Renal pelvis (tissue), 12 donors: ENCODE data around the gene CIART. TPM values are rescaled to one million over a fixed set of nuclear protein-coding genes. Genes with fewer than 3 reads are reported as not detected.
"Not testable (repeated sequence)": the region's sequence is repeated elsewhere in the genome, so short reads cannot be mapped to it uniquely, and the experiment has no call there.

Experiments used
- DNase-seq: peaks from one replicate; pipeline ENCODE4 v3.0.0-alpha.2; 2013
- long read RNA-seq, 16 experiments: transcript quantifications; one replicate each; lab custom pipeline, GENCODE V29; 2026
- polyA plus RNA-seq, 3 donors: library from polyadenylated mRNA; unstranded; fragments of 120-200 nt; gene quantifications; one replicate each; pipeline ENCODE4 v1.2.1, GENCODE V29; 2013; ENCODE audit not compliant: insufficient read length in 3 of 3

Gene CIART, protein sequence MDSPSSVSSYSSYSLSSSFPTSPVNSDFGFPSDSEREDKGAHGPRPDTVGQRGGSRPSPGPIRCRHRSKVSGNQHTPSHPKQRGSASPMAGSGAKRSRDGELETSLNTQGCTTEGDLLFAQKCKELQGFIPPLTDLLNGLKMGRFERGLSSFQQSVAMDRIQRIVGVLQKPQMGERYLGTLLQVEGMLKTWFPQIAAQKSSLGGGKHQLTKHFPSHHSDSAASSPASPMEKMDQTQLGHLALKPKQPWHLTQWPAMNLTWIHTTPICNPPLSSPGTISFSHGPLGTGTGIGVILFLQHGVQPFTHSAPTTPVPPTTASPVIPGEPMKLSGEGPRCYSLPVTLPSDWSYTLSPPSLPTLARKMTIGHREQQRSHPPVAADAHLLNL
- polyA plus RNA-seq = 1 to 10 TPM; 7.6 to 9.0 (median 8.5) TPM
- long read RNA-seq, donor 1, partial matches to known transcripts = 0 of 4 reads
- long read RNA-seq, donor 1, other reads (novel, unspliced or antisense) = 0 of 4 reads
- long read RNA-seq, donor 2, partial matches to known transcripts = 0 of 7 reads
- long read RNA-seq, donor 2, other reads (novel, unspliced or antisense) = 0 of 7 reads
- long read RNA-seq, donor 3, partial matches to known transcripts = 0 of 4 reads
- long read RNA-seq, donor 3, other reads (novel, unspliced or antisense) = 0 of 4 reads
- long read RNA-seq, donor 4, partial matches to known transcripts = 0 of 2 reads
- long read RNA-seq, donor 4, other reads (novel, unspliced or antisense) = 0 of 2 reads
- long read RNA-seq, donor 5, partial matches to known transcripts = 0 of 1 reads
- long read RNA-seq, donor 5, other reads (novel, unspliced or antisense) = 0 of 1 reads
- long read RNA-seq, donor 6, partial matches to known transcripts = 0 of 5 reads
- long read RNA-seq, donor 6, other reads (novel, unspliced or antisense) = 0 of 5 reads
- long read RNA-seq, donor 7, partial matches to known transcripts = 0 of 6 reads
- long read RNA-seq, donor 7, other reads (novel, unspliced or antisense) = 0 of 6 reads
- long read RNA-seq, donor 8 = 0 reads
- long read RNA-seq, donor 9, partial matches to known transcripts = 0 of 3 reads
- long read RNA-seq, donor 9, other reads (novel, unspliced or antisense) = 0 of 3 reads
- long read RNA-seq, donor 10, transcript CIART-202 (6 exons, 1,179 nt) = major isoform, 5 of 7 reads
- long read RNA-seq, donor 10, partial matches to known transcripts = 0 of 7 reads
- long read RNA-seq, donor 10, other reads (novel, unspliced or antisense) = 0 of 7 reads
- long read RNA-seq, donor 11, partial matches to known transcripts = 0 of 3 reads
- long read RNA-seq, donor 11, other reads (novel, unspliced or antisense) = 0 of 3 reads
- long read RNA-seq, donor 12, transcript CIART-202 (6 exons, 1,179 nt) = major isoform, 5 of 9 reads
- long read RNA-seq, donor 12, partial matches to known transcripts = 0 of 9 reads
- long read RNA-seq, donor 12, other reads (novel, unspliced or antisense) = 0 of 9 reads
- long read RNA-seq, donor 13 = 0 reads
- long read RNA-seq, donor 14 = 0 reads
- long read RNA-seq, donor 15, partial matches to known transcripts = 0 of 6 reads
- long read RNA-seq, donor 15, other reads (novel, unspliced or antisense) = 0 of 6 reads
- long read RNA-seq, donor 16, transcript CIART-202 (6 exons, 1,179 nt) = major isoform, 6 of 11 reads
- long read RNA-seq, donor 16, partial matches to known transcripts = 0 of 11 reads
- long read RNA-seq, donor 16, other reads (novel, unspliced or antisense) = 0 of 11 reads

DNA sequence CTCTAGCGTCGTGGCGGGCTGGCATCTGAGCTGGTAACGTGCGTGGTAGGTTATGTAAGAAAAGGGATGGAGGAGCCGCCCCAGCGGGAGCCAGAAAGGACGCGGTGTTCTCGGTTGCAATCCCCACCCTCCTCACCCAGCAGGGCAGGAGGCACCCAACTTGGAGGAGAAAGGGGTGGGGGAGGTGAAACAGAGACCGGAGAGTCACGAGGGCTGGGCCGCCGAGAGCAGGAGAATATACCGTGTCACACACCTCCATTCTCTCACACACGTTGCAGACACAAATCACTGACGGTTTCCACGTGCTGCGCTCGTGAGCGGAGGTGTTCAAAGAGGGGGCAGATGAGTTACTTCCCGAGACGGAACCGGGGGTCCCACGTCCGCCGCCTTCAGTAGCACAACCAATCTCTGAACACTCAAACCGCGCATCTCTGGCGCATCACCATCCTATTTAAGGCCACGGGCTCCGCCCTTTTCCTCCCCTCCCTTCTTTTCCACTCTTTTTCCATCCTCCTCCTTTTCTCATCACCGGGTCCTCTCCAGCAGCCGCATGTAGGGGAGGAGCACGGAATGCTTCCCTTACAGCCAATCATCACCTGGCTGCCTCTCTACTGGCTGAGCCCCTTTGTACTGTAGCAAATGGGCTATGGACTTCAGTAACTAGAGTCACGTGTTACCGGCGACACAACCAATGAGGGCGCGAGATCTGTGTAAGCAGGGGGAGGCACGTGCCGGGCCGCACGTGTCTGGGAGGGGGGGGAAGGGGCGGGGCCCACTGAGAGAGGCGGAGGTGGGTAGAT, at the start of gene CIART:
TSS of gene CIART (plus strand) at position 797 of the 800 bp plus-strand sequence. CDS start 714 bp downstream, outside the sequence.
- DNase-seq = peak; percentile 97

DNA sequence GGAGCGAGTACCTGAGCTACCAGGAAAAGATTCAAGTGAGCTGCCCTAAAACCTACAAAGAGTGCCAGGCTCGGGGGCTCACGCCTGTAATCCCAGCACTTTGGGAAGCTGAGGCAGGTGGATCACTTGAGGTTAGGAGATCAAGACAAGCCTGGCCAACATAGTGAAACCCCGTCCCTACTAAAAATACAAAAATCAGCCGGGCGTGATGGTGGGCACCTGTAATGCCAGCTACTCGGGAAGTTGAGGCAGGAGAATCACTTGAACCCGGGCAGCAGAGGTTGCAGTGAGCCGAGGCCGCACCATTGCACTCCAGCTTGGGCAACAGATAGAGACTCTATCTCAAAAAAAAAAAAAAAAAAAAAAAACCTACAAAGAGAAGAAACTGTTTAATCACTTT, 49.4 kb upstream of the CIART start:
- DNase-seq = not testable (repeated sequence)

DNA sequence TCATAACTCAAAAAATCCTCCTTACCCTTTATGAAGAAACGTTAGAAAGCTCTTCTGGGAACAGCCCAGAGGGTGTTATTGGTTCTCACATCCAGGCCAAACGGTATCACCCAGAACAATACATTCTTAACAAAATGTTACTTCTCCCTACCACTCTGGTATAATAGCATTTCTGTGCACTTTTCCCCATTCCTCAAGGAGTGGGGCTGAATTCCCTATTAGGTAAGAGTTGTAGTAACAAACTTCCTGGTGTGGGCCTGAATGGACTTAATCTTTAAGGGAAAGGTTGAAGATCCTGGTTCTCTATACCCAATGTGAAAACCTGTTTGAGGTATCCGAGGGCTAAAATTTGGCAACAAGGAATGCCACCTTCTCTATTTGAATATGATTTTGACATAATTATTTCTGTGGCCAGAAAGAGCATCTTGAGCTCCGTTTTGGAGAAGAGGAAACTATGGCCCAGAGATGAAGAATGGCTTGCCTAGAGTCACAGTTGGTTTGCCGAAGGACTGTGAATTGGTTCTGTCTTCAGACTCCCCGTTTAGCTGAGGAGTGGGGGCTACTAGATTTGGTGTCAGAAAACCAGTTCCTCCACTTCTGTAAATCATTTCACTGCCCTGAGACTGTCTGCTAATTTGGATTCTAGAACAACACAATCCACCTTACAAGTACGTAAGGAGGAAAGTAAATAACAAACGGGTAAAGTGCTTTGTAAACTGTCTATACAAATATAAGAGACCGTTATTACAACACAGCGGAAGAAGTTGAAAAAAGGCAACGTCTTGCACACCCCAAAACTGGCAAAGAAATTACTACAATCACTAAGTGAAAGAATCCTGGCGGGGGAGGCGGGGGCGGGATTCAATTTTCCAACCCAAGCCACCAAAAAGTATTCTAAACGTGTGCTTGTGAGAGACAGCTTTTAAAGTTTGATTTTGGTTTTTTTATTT, 48.7 kb upstream of the CIART start:
- peak; percentile 52 for DNase-seq

DNA sequence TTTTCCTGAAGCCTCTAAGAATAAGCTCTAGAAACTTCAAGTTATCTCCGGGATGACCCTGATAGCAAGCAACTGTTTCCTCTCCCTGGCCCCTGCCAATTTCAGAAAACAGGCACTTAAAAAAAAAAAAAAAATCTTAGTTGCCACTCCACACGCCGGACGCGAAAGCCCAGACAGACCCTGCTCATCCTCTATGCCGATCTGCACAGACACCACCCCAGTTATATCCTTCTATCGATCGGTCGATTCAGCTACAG, 48.1 kb upstream of the CIART start:
- DNase-seq = no peak

DNA sequence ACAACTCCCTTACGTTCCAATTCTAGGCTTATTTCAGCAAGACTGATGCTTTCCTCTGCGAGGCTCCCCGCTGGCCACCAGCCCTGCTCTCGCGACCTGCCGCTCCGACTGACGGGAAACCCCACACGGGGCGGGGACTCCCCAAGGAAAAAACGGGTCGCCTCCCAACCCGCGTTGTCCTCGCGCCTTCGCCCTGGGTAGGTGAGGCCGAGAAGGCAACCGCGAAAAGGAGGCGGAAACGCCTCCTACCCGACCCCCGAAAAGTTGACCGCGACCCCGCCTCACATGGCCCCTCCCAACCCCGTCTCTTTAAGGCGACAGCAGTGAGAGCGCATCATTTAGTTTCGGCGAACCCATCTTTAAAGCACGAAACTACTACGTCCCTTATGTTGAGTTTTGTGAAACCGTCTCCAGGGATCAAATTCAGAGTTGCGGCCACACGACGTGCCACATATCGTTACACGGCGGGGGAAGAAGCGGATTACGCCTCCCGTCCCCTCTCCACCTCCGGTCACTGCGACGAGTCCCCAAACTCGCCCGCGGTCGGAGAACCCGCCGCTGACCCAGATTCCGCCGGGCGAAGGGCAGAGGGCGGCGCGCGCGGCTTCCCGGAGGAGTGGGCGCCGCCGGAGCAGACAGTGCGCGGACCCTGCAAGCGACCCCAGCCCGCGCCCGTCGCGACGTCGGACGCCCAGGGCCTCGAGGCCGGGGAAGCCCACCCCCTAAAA, 47.6 kb upstream of the CIART start:
- peak; percentile 68 for DNase-seq

DNA sequence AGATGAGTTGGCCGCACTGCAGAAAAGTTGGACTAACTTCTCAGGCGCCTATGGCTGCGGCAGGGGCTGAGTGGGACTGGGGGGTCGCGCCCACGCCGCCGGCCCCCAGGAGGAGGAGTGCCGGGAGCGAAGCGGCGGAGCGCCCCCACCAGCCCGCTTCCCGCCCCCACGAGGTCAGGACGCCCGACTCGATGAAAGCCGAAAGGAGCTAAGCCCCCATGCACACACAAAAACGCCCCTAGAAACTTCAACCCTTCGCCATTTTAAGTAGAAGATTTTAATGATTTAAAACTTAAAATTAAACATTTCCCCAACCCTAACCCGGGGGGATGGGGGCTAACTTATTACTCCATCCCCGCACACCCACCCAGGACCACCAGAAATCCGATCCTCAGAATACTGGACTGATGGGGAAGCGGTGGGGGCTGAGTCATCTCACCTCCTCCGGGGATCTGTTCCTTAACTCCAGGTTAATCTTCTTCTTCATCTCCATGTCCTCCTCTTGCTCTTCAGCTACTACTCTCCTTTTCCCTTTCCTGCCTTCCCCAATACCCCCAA, 47.0 kb upstream of the CIART start:
- no peak for DNase-seq

DNA sequence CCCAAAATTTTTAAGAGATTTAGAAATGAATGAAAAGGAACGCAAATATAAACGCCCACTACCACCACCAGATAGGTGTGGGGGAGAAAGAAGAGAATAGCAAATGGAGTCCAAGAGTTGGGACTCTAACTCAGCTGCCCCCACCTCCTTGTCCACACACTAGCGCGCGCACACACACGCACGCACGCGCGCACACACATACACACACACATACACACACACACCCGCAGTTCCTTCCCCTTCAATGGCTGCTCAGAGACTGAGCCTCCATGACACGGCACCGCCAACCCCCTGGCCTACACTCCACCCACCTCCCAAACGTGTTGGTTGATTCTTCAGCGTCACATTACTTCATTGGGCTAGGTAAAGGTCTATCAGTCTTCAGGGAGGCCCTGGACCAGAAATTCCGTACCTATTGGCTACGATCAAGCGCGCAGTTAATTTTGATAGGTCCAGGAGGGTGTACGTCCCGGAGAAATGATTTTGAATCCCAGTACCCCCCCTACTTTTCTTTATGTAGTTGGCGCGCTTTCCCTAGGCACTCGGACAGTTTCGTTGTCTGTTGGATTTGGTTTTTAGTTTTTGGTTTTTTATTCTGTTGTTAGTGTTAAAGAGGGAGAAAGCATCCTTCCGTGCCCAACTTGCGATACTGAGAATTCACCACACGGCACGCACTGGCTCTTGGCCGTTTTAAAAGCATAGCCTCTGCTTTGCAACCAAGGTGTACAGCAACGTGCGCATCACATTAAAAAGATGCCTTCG, 46.3 kb upstream of the CIART start, which contains the start of gene ANP32E:
TSS of gene ANP32E (minus strand) at position 261 of the 762 bp plus-strand sequence. CDS start 326 bp downstream, outside the sequence.
- DNase-seq = peak; percentile 99

DNA sequence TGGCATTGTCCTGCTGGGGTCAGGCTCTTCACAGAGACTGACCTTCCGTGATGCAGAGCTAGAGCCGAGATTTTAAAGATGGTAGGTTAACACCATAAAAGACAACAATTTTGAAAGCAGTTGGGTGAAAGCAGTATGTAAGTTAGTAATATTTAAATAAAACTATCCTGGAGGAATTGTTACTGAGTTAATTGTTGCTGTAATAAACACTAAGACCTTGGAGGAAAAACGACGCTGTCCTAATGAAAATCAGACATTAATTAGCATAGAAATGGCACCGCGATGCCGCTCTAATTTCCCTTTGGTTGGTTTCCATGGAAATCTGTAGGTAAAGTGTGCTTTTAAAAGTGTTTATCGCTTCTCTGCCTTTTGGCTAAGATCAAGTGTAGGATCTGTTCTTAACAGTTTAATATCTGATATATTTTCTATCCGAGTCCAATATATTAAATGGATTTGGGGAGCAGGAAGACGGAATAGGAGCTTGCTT, 45.7 kb upstream of the CIART start:
- no peak for DNase-seq

DNA sequence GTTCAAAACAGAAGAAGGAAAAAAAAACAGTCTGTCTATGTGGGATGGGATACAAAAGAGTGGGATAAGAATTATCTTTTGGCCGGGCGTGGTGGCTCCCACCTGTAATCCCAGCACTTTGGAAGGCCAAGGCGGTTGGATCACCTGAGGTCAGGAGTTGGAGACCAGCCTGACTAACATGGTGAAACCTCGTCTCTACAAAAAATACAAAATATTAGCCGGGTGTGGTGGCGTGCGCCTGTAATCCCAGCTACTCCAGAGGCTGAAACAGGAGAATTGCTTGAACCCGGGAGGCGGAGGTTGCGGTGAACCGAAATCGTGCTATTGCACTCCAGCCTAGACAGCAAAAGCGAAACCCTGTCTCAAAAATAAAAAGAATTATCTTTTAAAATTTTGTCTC, 45.2 kb upstream of the CIART start:
- DNase-seq = not testable (repeated sequence)

DNA sequence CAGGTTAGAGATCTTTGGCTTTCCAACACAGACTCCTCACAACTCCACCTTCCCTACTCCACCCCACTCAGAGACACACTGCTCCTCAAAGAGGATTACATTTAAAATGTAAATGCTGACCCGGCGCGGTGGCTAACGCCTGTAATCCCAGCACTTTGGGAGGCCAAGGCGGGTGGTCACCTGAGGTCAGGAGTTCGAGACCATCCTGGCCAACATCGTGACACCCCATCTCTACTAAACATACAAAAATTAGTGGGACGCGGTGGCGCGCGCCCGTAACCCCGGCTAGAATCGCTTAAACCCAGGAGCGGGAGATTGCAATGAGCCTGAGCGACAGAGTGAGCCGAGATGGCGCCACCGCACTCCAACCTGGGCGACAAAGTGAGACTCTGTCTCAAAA, 44.6 kb upstream of the CIART start:
- DNase-seq = no peak

DNA sequence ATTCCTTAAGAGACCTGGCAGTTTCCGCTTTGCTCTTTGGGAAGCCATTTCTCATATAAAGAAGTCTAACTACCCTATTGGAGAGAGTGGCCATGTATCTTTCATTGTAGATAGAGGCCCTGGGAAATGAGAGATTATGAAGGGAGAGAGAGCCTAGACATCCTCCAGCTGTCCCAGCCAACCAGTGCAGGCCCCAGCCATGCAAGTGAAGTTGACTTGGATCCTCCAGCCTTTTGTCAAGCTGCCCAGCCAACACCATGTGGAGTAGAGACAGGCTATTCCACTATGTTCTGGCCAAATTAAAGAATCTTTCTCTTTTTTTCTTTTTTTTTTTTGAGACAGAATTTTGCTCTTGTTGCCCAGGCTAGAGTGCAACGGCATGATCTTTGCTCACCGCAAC, 39.4 kb upstream of the CIART start:
- no peak for DNase-seq

DNA sequence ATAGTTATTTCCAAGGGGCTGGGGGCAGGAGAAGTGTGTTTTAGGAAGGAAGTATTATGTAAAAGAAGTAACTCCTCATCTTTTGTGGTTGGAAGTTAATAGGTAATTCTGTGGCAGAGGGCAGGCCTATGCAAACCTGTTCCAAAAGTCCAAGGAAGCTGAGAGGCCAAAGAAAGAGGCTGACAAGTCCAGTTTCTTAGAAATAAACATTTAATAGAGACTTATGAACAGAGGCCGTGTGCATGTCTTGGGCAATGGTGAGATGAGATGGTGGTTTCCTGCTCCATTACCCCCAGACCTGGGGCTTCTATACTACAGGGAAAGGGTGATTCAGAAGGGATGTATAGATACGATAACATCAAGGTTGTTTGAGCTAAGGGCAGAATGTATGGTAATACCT, 32.4 kb upstream of the CIART start:
- no peak for DNase-seq

DNA sequence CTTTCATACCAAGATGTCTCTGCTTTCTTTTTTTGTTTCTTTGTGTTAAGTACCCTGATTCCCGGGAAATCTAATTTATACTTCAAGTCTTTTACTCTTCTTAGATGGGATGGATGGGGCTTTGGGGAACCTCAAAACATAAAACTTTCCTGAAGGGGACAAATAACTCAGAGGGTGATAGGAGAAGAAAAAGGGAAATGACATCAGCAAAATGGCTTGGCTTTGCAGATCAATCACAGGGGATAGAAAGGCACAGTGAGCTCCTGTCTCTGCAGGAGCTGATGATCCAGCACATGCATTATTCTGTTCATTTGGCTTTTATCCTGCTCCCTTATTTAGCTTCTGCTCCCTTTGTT, 26.2 kb upstream of the CIART start:
- DNase-seq = no peak

DNA sequence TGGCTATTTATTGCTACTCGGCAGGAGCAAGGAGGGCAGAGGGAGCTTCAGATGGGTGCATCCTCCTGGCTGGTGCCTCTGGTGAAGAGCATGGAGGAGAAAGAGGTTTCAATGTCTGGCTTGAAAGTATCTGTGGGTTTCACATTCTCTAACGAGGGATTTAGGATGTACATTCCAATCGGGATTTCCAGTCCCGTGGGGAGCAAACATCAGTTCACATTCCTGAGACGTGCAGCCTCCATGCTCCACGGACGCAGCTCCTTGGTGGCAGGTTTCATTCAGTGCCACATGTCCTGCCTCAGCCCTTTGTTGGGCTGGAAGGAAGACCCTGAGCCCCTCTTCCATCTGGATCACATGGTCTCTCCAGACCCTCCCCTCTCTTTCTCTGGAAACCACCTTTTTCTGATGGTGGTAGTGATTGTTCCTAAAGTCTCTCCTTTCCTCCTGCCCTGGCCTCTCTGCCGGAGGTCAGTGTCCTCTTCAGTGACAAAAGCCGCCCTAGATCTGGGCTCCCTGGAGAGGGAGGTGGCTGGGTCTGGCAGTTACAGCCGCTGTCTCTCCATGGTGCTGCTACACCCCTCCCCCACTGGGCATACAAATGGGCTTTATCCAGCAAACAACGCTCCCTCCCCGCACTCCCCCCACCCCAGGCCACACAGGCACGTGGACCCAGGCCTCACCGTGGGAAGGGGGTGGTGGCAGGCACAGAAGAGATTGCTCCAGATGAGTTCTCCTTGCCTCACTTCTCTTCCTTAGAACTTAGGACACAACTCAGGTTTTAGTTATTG, 25.6 kb upstream of the CIART start:
- no peak for DNase-seq

DNA sequence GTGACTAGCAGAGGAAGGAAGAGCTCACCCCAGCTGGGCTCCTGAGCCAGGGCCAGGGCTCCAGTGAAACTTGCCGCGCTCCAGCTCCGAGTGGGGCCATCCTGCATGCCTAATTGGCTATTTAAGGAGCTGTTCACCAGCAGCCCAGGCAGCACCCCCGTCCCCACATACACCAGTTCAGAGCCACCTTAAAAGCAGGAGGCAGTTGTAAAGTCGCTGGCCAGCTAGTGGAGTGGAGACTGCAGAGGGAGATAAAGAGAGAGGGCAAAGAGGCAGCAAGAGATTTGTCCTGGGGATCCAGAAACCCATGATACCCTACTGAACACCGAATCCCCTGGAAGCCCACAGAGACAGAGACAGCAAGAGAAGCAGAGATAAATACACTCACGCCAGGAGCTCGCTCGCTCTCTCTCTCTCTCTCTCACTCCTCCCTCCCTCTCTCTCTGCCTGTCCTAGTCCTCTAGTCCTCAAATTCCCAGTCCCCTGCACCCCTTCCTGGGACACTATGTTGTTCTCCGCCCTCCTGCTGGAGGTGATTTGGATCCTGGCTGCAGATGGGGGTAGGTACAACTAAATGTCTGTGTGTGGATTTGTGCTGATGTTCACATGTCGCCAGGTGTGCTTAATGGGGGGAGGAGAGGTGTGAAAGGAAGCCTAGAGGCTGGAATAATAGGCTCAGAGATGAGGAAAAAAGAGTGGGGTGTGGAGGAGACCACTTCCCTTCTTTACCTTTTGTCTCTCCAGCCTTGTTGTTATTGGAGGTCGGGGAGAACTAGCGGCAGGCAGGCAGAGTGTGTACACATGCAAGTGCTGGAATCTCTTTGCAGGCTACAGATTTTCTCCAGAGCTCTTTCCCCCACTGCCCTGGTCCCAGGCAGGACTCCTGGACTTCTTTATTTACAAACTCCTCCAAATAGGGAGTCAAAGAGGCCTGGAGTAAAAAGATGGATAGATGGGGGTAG, 24.4 kb upstream of the CIART start, which contains the start of gene CA14:
TSS of gene CA14 (plus strand) at position 151 of the 962 bp plus-strand sequence. CDS start at position 506, 355 bp downstream.
- DNase-seq = no peak
